GM21576 (cell line): ENCODE data around the gene COX20.
"Not testable (repeated sequence)": the region's sequence is repeated elsewhere in the genome, so short reads cannot be mapped to it uniquely, and the experiment has no call there.

Experiments
- ATAC-seq: cut with Tn5 transposase; IDR thresholded peaks from one replicate; pipeline ENCODE4 v1.9.1; 2021; ENCODE audit warnings: mild to moderate bottlenecking, moderate library complexity; ENCODE audit not compliant: unreplicated experiment

COX20 gene

GRCh38 chr1:244821134-244821533 is 14.3 kb upstream of the COX20 start:
- ATAC-seq = no peak

GRCh38 chr1:244822878-244823277 is 12.6 kb upstream of the COX20 start:
- ATAC-seq = no peak

- ATAC-seq = no peak
These were observed 8.7 kb upstream of the COX20 start for GRCh38 chr1:244826712-244827111.

- ATAC-seq = no peak
These were observed 4.8 kb upstream of the COX20 start for GRCh38 chr1:244830639-244831038.

- ATAC-seq = not testable (repeated sequence)
These were observed 2.2 kb upstream of the COX20 start for GRCh38 chr1:244833260-244833659.

GRCh38 chr1:244833734-244834542 is 1.5 kb upstream of the COX20 start:
- no peak for ATAC-seq

GRCh38 chr1:244834543-244835275 is 749 bp upstream of the COX20 start:
- peak; percentile 58 for ATAC-seq

- ATAC-seq = no peak
These were observed 670 bp downstream of the COX20 start for GRCh38 chr1:244836135-244836521.

GRCh38 chr1:244836584-244836983 is 1.1 kb downstream of the COX20 start:
- no peak for ATAC-seq

- ATAC-seq = no peak
These were observed 2.3 kb downstream of the COX20 start for GRCh38 chr1:244837597-244838258.

GRCh38 chr1:244839656-244840055 is 4.2 kb downstream of the COX20 start:
- ATAC-seq = no peak

- no peak for ATAC-seq
These were observed 4.8 kb downstream of the COX20 start for GRCh38 chr1:244840219-244840794.

GRCh38 chr1:244841273-244841927 is 5.9 kb downstream of the COX20 start:
- no peak for ATAC-seq

- no peak for ATAC-seq
These were observed 7.9 kb downstream of the COX20 start for GRCh38 chr1:244843148-244843978.

- ATAC-seq = no peak
These were observed 9.0 kb downstream of the COX20 start for GRCh38 chr1:244844155-244845121.

GRCh38 chr1:244846653-244847052 is 11.2 kb downstream of the COX20 start:
- ATAC-seq = no peak

GRCh38 chr1:244849189-244849866 is 13.9 kb downstream of the COX20 start:
- ATAC-seq = no peak
